AG10803 (cell line): ENCODE measurements around the gene GOT2.
"Not testable (repeated sequence)": the region's sequence is repeated elsewhere in the genome, so short reads cannot be mapped to it uniquely, and the experiment has no call there.

Experiments
- DNase-seq: peaks from one replicate; pipeline ENCODE4 v3.0.0; 2010; ENCODE audit warnings: low read depth
- H3K4me3 ChIP-seq: 2 replicates; pipeline ENCODE4 v1.5.1; 2011; ENCODE audit warnings: mild to moderate bottlenecking, low read length, control low read depth
- TF ChIP-seq, protein P1 (sequence below): conservative IDR thresholded peaks from 2 replicates; pipeline ENCODE4 v1.5.1; 2011; ENCODE audit warnings: mild to moderate bottlenecking, low read length, control low read depth, inconsistent platforms

GOT2 gene

GRCh38 chr16:58753711-58754134 lies 19.6 kb upstream of the GOT2 start:
- DNase-seq = no peak
- TF ChIP-seq, protein P1, sequence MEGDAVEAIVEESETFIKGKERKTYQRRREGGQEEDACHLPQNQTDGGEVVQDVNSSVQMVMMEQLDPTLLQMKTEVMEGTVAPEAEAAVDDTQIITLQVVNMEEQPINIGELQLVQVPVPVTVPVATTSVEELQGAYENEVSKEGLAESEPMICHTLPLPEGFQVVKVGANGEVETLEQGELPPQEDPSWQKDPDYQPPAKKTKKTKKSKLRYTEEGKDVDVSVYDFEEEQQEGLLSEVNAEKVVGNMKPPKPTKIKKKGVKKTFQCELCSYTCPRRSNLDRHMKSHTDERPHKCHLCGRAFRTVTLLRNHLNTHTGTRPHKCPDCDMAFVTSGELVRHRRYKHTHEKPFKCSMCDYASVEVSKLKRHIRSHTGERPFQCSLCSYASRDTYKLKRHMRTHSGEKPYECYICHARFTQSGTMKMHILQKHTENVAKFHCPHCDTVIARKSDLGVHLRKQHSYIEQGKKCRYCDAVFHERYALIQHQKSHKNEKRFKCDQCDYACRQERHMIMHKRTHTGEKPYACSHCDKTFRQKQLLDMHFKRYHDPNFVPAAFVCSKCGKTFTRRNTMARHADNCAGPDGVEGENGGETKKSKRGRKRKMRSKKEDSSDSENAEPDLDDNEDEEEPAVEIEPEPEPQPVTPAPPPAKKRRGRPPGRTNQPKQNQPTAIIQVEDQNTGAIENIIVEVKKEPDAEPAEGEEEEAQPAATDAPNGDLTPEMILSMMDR = no peak
- no peak overlapping the region for H3K4me3 ChIP-seq

DNA sequence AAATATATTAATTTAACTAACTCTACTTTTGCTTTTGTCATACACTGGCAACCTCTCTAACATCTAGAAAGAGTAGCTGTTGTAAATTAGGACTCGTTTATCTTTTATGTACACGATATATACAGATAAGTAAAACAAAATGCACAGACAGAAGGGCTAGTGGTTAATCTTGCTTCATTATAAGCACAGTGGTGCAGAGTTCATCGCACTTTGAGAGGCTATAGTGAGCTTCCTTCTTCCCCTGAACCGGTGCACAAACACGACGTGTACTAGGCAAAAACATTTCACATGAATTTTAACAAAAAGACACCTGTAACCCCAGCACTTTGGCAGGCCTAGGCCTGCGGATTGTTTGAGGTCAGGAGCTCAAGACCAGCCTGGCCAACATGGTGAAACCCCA lies 10.4 kb upstream of the GOT2 start:
- TF ChIP-seq, protein P1 = no peak
- H3K4me3 ChIP-seq = no peak overlapping the region
- DNase-seq = no peak

GRCh38 chr16:58741976-58742375 lies 7.9 kb upstream of the GOT2 start:
- no peak overlapping the region for H3K4me3 ChIP-seq
- TF ChIP-seq, protein P1 = no peak

DNA sequence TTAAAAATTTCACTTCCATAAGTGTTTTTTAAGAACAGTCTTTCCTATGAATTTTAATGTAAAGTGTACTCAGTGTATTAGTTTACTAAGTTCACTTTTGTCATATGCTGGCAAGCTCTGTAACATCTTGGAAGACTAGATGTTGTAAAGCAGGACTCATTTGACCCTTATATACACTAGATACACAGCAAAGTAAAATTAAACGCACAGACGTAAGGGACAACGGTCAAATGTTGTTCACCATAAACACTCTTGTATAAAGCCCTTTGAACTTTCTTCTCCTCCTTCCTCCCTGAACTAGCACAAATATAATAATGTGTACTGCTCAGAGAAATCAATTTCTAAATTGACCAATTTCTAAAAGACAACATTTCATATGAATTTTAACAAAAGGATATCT lies 7.0 kb upstream of the GOT2 start:
- DNase-seq = no peak
- TF ChIP-seq, protein P1 = no peak

More at GRCh38 chr16:58741976-58742375, 7.9 kb upstream of the GOT2 start:
- no peak for DNase-seq

GRCh38 chr16:58738672-58739296 lies 4.7 kb upstream of the GOT2 start:
- H3K4me3 ChIP-seq = no peak overlapping the region
- DNase-seq = no peak
- TF ChIP-seq, protein P1 = no peak

More for the DNA sequence above, 7.0 kb upstream of the GOT2 start:
- no peak overlapping the region for H3K4me3 ChIP-seq

GRCh38 chr16:58736341-58736740 lies 2.2 kb upstream of the GOT2 start:
- DNase-seq, H3K4me3 ChIP-seq: not testable (repeated sequence)

GRCh38 chr16:58734459-58734787 lies 307 bp upstream of the GOT2 start:
- no peak for DNase-seq
- TF ChIP-seq, protein P1 = no peak
- H3K4me3 ChIP-seq = peak overlapping the region; percentile 83

DNA sequence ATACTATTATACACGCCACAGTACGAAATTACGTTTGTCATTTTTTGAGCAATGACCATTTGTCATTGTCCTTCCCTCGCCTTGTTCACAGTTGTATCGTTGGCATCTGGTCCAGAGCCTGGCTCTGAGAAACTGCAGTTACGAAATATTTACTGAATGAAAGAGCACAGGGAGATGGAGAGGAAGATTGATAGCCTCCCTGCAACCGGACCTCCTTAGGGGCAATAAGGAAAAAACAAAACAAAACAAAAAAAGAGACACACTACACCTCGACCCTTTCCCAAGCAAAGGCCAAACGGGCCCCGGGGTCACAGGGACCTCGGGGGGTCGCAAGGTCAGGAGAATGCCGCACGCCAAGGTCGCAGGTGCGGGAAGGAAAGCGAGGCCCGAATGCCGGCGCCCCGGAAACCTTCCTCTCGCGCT lies 857 bp downstream of the GOT2 start:
- peak overlapping the region; percentile 83 for H3K4me3 ChIP-seq
- TF ChIP-seq, protein P1 = no peak
- peak; percentile 26 for DNase-seq
